Measurements from ENCODE around the gene PTPRM. TPM values are rescaled to one million over a fixed set of nuclear protein-coding genes. Genes with fewer than 3 reads are reported as not detected.

The PTPRM gene
- total and polyA plus RNA-seq, 2 experiments from 2014 or later: 1.6 to 5.3 TPM

GRCh38 chr18:7537145-7537544 is 30.0 kb upstream of the PTPRM start:
- Histone ChIP-seq H3K27me3 (ENCODE audit: insufficient read depth) (no peaks in the 10 kb centered on the region), H3K79me2 (replicated peaks; ENCODE audit: insufficient read depth) (no peaks in the 10 kb centered on the region), H3K9me2 (ENCODE audit: insufficient read depth) (no peaks in the 10 kb centered on the region), H3K4me3 (no peak overlapping the region), H3F3A (replicated peaks; ENCODE audit: low read depth) (no peaks in the 10 kb centered on the region), H3K4me2 (no peak overlapping the region), H3K4me1 (ENCODE audit: insufficient read depth) (no peaks in the 10 kb centered on the region), H4K20me1 (replicated peaks; ENCODE audit: insufficient read depth) (no peaks in the 10 kb centered on the region), H3K27ac (ENCODE audit: low read depth) (no peak overlapping the region), H3K36me3 (ENCODE audit: insufficient read depth) (no peaks in the 10 kb centered on the region), H2AFZ (no peak overlapping the region)
- no peak overlapping the region for H3K4me3 Mint-ChIP-seq
- no peak overlapping the region for H3K27ac Mint-ChIP-seq
- no peak for TF ChIP-seq CTCF (conservative IDR thresholded peaks at IDR 0.05; ENCODE audit: low read depth in 2 of 2)
- TF ChIP-seq EZH2 (IDR thresholded peaks at IDR 0.05; ENCODE audit: low read depth, unreplicated experiment): no peak
- no peak for TF ChIP-seq ETS1 (IDR thresholded peaks at IDR 0.05)
- TF ChIP-seq STAT1 (IDR thresholded peaks at IDR 0.05; ENCODE audit: unreplicated experiment): no peak
- TF ChIP-seq JUNB (IDR thresholded peaks at IDR 0.05; ENCODE audit: unreplicated experiment): no peak
- TF ChIP-seq EZH2phosphoT487 (IDR thresholded peaks at IDR 0.05; ENCODE audit: unreplicated experiment): no peak
- no peak for TF ChIP-seq ZNF462 (CRISPR knock-in tag; IDR thresholded peaks at IDR 0.05)
- TF ChIP-seq REST (IDR thresholded peaks at IDR 0.05; ENCODE audit: unreplicated experiment): no peak
- TF ChIP-seq CREB1 (CRISPR knock-in tag; IDR thresholded peaks at IDR 0.05; ENCODE audit: low read depth): no peak
- no peak for TF ChIP-seq NANOG (IDR thresholded peaks at IDR 0.05; ENCODE audit: borderline replicate concordance)
- TF ChIP-seq ZNF331 (CRISPR knock-in tag; IDR thresholded peaks at IDR 0.05; ENCODE audit: low read depth): no peak
- no peak for TF ChIP-seq ZNF114 (CRISPR knock-in tag; IDR thresholded peaks at IDR 0.05)
- TF ChIP-seq POLR2AphosphoS5 (IDR thresholded peaks at IDR 0.05; ENCODE audit: low read depth): no peak
- no peak for DNase-seq (ENCODE audit: low spot score)
- H3K36me3 Mint-ChIP-seq (ENCODE audit: low read depth): no peaks in the 10 kb centered on the region
- no peaks in the 10 kb centered on the region; the same call in 2 of the 3 replicates for H3K9me3 Mint-ChIP-seq
- H3K27me3 Mint-ChIP-seq (ENCODE audit: insufficient read depth, low read depth, poor library complexity): peaks cover 2% of the 10 kb centered on the region
- no peak for ATAC-seq
- H3K4me1 Mint-ChIP-seq: peaks cover 8% of the 10 kb centered on the region
